ENCODE data around the gene ITPRIP.

The ITPRIP gene

GRCh38 chr10:104351061-104351702 lies 12.9 kb upstream of the ITPRIP start:
- TF ChIP-seq FOXM1 (IDR thresholded peaks at IDR 0.05; ENCODE audit: borderline replicate concordance, low read depth) = no peak
- no peak for TF ChIP-seq TCF12 (IDR thresholded peaks at IDR 0.05; ENCODE audit: low read depth)
- TF ChIP-seq EP300 (IDR thresholded peaks at IDR 0.05; ENCODE audit: borderline replicate concordance) = no peak
- no peak for TF ChIP-seq RAD21 (IDR thresholded peaks at IDR 0.05; ENCODE audit: low read depth)
- no peak for TF ChIP-seq MAX (IDR thresholded peaks at IDR 0.05)
- TF ChIP-seq TAF1 (IDR thresholded peaks at IDR 0.05; ENCODE audit: low read depth) = no peak
- no peak for TF ChIP-seq CREB1 (IDR thresholded peaks at IDR 0.05; ENCODE audit: low read depth)
- TF ChIP-seq REST (IDR thresholded peaks at IDR 0.05; ENCODE audit: low read depth) = no peak
- no peak for TF ChIP-seq EGR1 (IDR thresholded peaks at IDR 0.05)
- TF ChIP-seq YY1 (IDR thresholded peaks at IDR 0.05; ENCODE audit: low read depth) = no peak
- no peak for TF ChIP-seq ZBTB7A (IDR thresholded peaks at IDR 0.05; ENCODE audit: low read depth)
- no peak for TF ChIP-seq NFIC (IDR thresholded peaks at IDR 0.05)
- TF ChIP-seq TEAD4 (IDR thresholded peaks at IDR 0.05) = no peak
- TF ChIP-seq USF1 (IDR thresholded peaks at IDR 0.05) = no peak
- TF ChIP-seq CEBPB (IDR thresholded peaks at IDR 0.05) = no peak

- peak; percentile 93 for TF ChIP-seq RAD21 (IDR thresholded peaks at IDR 0.05; ENCODE audit: low read depth)
- TF ChIP-seq FOXM1 (IDR thresholded peaks at IDR 0.05; ENCODE audit: borderline replicate concordance, low read depth) = no peak
- no peak for TF ChIP-seq CREB1 (IDR thresholded peaks at IDR 0.05; ENCODE audit: low read depth)
- no peak for TF ChIP-seq ZBTB7A (IDR thresholded peaks at IDR 0.05; ENCODE audit: low read depth)
These were observed 11.9 kb upstream of the ITPRIP start for GRCh38 chr10:104350127-104350635.

- peak; percentile 57 for TF ChIP-seq CEBPB (IDR thresholded peaks at IDR 0.05)
- TF ChIP-seq RAD21 (IDR thresholded peaks at IDR 0.05; ENCODE audit: low read depth) = no peak
These were observed 11.4 kb upstream of the ITPRIP start for GRCh38 chr10:104349623-104350126.

- TF ChIP-seq USF1 (IDR thresholded peaks at IDR 0.05) = no peak
- no peak for TF ChIP-seq CEBPB (IDR thresholded peaks at IDR 0.05)
- TF ChIP-seq MAX (IDR thresholded peaks at IDR 0.05) = no peak
- TF ChIP-seq YY1 (IDR thresholded peaks at IDR 0.05; ENCODE audit: low read depth) = no peak
- no peak for TF ChIP-seq REST (IDR thresholded peaks at IDR 0.05; ENCODE audit: low read depth)
- TF ChIP-seq TEAD4 (IDR thresholded peaks at IDR 0.05) = no peak
- TF ChIP-seq TCF12 (IDR thresholded peaks at IDR 0.05; ENCODE audit: low read depth) = no peak
- no peak for TF ChIP-seq EP300 (IDR thresholded peaks at IDR 0.05; ENCODE audit: borderline replicate concordance)
- no peak for TF ChIP-seq ZBTB7A (IDR thresholded peaks at IDR 0.05; ENCODE audit: low read depth)
- no peak for TF ChIP-seq NFIC (IDR thresholded peaks at IDR 0.05)
- no peak for TF ChIP-seq FOXM1 (IDR thresholded peaks at IDR 0.05; ENCODE audit: borderline replicate concordance, low read depth)
- no peak for TF ChIP-seq EGR1 (IDR thresholded peaks at IDR 0.05)
- TF ChIP-seq TAF1 (IDR thresholded peaks at IDR 0.05; ENCODE audit: low read depth) = no peak
- no peak for TF ChIP-seq RAD21 (IDR thresholded peaks at IDR 0.05; ENCODE audit: low read depth)
- TF ChIP-seq CREB1 (IDR thresholded peaks at IDR 0.05; ENCODE audit: low read depth) = no peak
These were observed 10.3 kb upstream of the ITPRIP start for GRCh38 chr10:104348601-104349000.

GRCh38 chr10:104347295-104348045 lies 9.2 kb upstream of the ITPRIP start:
- TF ChIP-seq NFIC (IDR thresholded peaks at IDR 0.05) (no peak), YY1 (IDR thresholded peaks at IDR 0.05; ENCODE audit: low read depth) (no peak), RAD21 (IDR thresholded peaks at IDR 0.05; ENCODE audit: low read depth) (no peak), USF1 (IDR thresholded peaks at IDR 0.05) (no peak), TEAD4 (IDR thresholded peaks at IDR 0.05) (no peak), CREB1 (IDR thresholded peaks at IDR 0.05; ENCODE audit: low read depth) (no peak), FOXM1 (IDR thresholded peaks at IDR 0.05; ENCODE audit: borderline replicate concordance, low read depth) (no peak), EGR1 (IDR thresholded peaks at IDR 0.05) (no peak), ZBTB7A (IDR thresholded peaks at IDR 0.05; ENCODE audit: low read depth) (no peak), MAX (IDR thresholded peaks at IDR 0.05) (no peak), CEBPB (IDR thresholded peaks at IDR 0.05) (no peak), TCF12 (IDR thresholded peaks at IDR 0.05; ENCODE audit: low read depth) (no peak), TAF1 (IDR thresholded peaks at IDR 0.05; ENCODE audit: low read depth) (no peak)

All from Ishikawa (cell line).